H1 (cell line): ENCODE results near the gene CMTM5. TPM values are rescaled to one million over a fixed set of nuclear protein-coding genes. Genes with fewer than 3 reads are reported as not detected.

Experiments
- CTCF ChIA-PET: fragments of 300-600 bp; sonication (Branson Sonifier 250); formaldehyde crosslinking; loops from one replicate; lab custom pipeline; 2021; ENCODE audit not compliant: partially characterized antibody; lab: Charles Lee
- POLR2A ChIA-PET: fragments of 300-600 bp; sonication (Branson Sonifier 250); formaldehyde crosslinking; loops from one replicate; lab custom pipeline; 2021; ENCODE audit warnings: inconsistent platforms; ENCODE audit not compliant: partially characterized antibody; lab: Charles Lee
- DNase-seq, 2 experiments: peaks; one replicate each; pipeline versions ENCODE4 v3.0.0 to v3.0.0-alpha.2; 2010 to 2022; ENCODE audit warnings: low spot score in 2 of 2, low read depth in 1 of 2, mixed read lengths in 1 of 2
- FAIRE-seq: peaks from 2 replicates; lab custom pipeline; 2011; peaks lifted over from hg19 to GRCh38; lab: Jason Lieb, UNC
- H2AFZ ChIP-seq: 2 replicates; pipeline ENCODE4 v1.8.1; 2012; ENCODE audit warnings: low read length, inconsistent platforms
- H2AK5ac ChIP-seq: 2 replicates; pipeline ENCODE4 v1.6.1; 2013; ENCODE audit warnings: low read depth, low read length
- H2BK120ac ChIP-seq: replicated peaks from 2 replicates; pipeline ENCODE3; 2013; ENCODE audit warnings: low read depth, low read length, inconsistent platforms
- H2BK12ac ChIP-seq: 2 replicates; pipeline ENCODE4 v1.6.1; 2013; ENCODE audit warnings: low read depth, low read length
- H2BK15ac ChIP-seq: 2 replicates; pipeline ENCODE4 v1.6.1; 2013; ENCODE audit warnings: low read length
- H2BK20ac ChIP-seq: 2 replicates; pipeline ENCODE4 v1.6.1; 2013; ENCODE audit warnings: low read length
- H2BK5ac ChIP-seq: 2 replicates; pipeline ENCODE4 v1.6.1; 2013; ENCODE audit warnings: low read depth, low read length
- H3K14ac ChIP-seq: 2 replicates; pipeline ENCODE4 v1.6.1; 2013; ENCODE audit warnings: inconsistent platforms; ENCODE audit not compliant: insufficient read length
- H3K18ac ChIP-seq: 2 replicates; pipeline ENCODE4 v1.6.1; 2013; ENCODE audit warnings: low read length; ENCODE audit errors: extremely low read depth
- H3K23ac ChIP-seq: 2 replicates; pipeline ENCODE4 v1.6.1; 2013; ENCODE audit warnings: inconsistent platforms; ENCODE audit not compliant: insufficient read length
- H3K23me2 ChIP-seq: 2 replicates; pipeline ENCODE4 v1.6.1; 2013; ENCODE audit warnings: low read depth, low read length
- H3K27ac ChIP-seq: 2 replicates; pipeline ENCODE4 v1.6.1; 2011; ENCODE audit warnings: low read depth, low read length, inconsistent platforms
- H3K27me3 ChIP-seq, 4 experiments: replicated peaks in 1 of 4; 1 replicate in 1 of 4; 2 replicates in 3 of 4; pipeline versions ENCODE4 v1.6.1 to v1.8.1; 2011 to 2013; ENCODE audit warnings: low read length in 3 of 4, mild to moderate bottlenecking in 3 of 4, inconsistent platforms in 2 of 4, mixed read lengths in 2 of 4, moderate library complexity in 1 of 4; ENCODE audit not compliant: control insufficient read depth in 3 of 4, insufficient read depth in 3 of 4; ENCODE audit errors: extremely low read depth in 1 of 4
- H3K36me3 ChIP-seq, 4 experiments: 2 replicates each; pipeline versions ENCODE4 v1.6.1 to v1.8.1; 2011 to 2013; ENCODE audit warnings: mild to moderate bottlenecking in 4 of 4, low read length in 3 of 4, moderate library complexity in 2 of 4, control low read depth in 1 of 4, inconsistent platforms in 1 of 4; ENCODE audit not compliant: insufficient read depth in 4 of 4, control insufficient read depth in 2 of 4
- H3K4ac ChIP-seq: replicated peaks from 2 replicates; pipeline ENCODE3; 2013; ENCODE audit warnings: low read length, low read depth, mixed read lengths, inconsistent platforms; ENCODE audit not compliant: insufficient read length
- H3K4me1 ChIP-seq, 4 experiments: replicated peaks in 1 of 4; 1 replicate in 1 of 4; 2 replicates in 3 of 4; pipeline versions ENCODE4 v1.6.1 to v1.8.1; 2011 to 2013; ENCODE audit warnings: low read length in 3 of 4, inconsistent platforms in 2 of 4, mixed read lengths in 1 of 4; ENCODE audit not compliant: insufficient read depth in 4 of 4, control insufficient read depth in 3 of 4
- H3K4me2 ChIP-seq, 2 experiments: 2 replicates each; pipeline versions ENCODE4 v1.6.1 to v1.8.1; 2011 to 2013; ENCODE audit warnings: low read depth in 2 of 2, low read length in 2 of 2, control low read depth in 1 of 2, inconsistent platforms in 1 of 2, mild to moderate bottlenecking in 1 of 2; ENCODE audit not compliant: insufficient read depth in 1 of 2
- H3K4me3 ChIP-seq, 4 experiments: fragments of 200-600, 300-600 bp in 1 of 4; sonication (generic), shearing (Covaris generic), sonication (Bioruptor Twin) in 1 of 4; 2 replicates each; pipeline versions ENCODE4 v1.5.1 to v1.8.1; 2011 to 2016; ENCODE audit warnings: low read length in 4 of 4, low read depth in 3 of 4, control low read depth in 2 of 4, inconsistent platforms in 2 of 4, mild to moderate bottlenecking in 2 of 4, mixed read lengths in 1 of 4, moderate library complexity in 1 of 4; ENCODE audit not compliant: insufficient read depth in 2 of 4; ENCODE audit errors: extremely low read depth in 1 of 4
- H3K56ac ChIP-seq: replicated peaks from 2 replicates; pipeline ENCODE3; 2013; ENCODE audit warnings: low read depth, mild to moderate bottlenecking, mixed read lengths, low read length, inconsistent platforms; ENCODE audit not compliant: insufficient read length
- H3K79me1 ChIP-seq: 2 replicates; pipeline ENCODE4 v1.6.1; 2013; ENCODE audit warnings: low read depth, low read length, control low read depth
- H3K79me2 ChIP-seq, 2 experiments: 2 replicates each; pipeline versions ENCODE4 v1.6.1 to v1.8.1; 2012 to 2013; ENCODE audit warnings: low read length in 2 of 2, mild to moderate bottlenecking in 2 of 2, inconsistent platforms in 1 of 2; ENCODE audit not compliant: insufficient read depth in 2 of 2, control insufficient read depth in 1 of 2
- H3K9ac ChIP-seq, 4 experiments: replicated peaks in 1 of 4; 1 replicate in 1 of 4; 2 replicates in 3 of 4; pipeline versions ENCODE4 v1.6.1 to v1.8.1; 2011 to 2013; ENCODE audit warnings: low read depth in 3 of 4, low read length in 3 of 4, control low read depth in 2 of 4, mild to moderate bottlenecking in 2 of 4, moderate library complexity in 2 of 4, inconsistent platforms in 1 of 4; ENCODE audit errors: extremely low read depth in 1 of 4
- H3K9me3 ChIP-seq, 2 experiments: 2 replicates each; pipeline versions ENCODE4 v1.6.1 to v1.8.1; 2012 to 2013; ENCODE audit warnings: mild to moderate bottlenecking in 2 of 2, moderate library complexity in 2 of 2, control low read depth in 1 of 2, inconsistent platforms in 1 of 2, low read depth in 1 of 2, low read length in 1 of 2, mixed read lengths in 1 of 2; ENCODE audit not compliant: insufficient read depth in 2 of 2
- H4K20me1 ChIP-seq, 2 experiments: replicated peaks in 1 of 2; 2 replicates each; pipeline versions ENCODE3 to v1.8.1; 2011 to 2013; ENCODE audit warnings: inconsistent platforms in 2 of 2, low read length in 2 of 2, mild to moderate bottlenecking in 1 of 2; ENCODE audit not compliant: insufficient read depth in 2 of 2, control insufficient read depth in 1 of 2
- H4K5ac ChIP-seq: 2 replicates; pipeline ENCODE4 v1.6.1; 2013; ENCODE audit warnings: low read length, low read depth, mixed read lengths, inconsistent platforms; ENCODE audit not compliant: insufficient read length
- H4K8ac ChIP-seq: 2 replicates; pipeline ENCODE4 v1.8.0; 2013; ENCODE audit warnings: mild to moderate bottlenecking, moderate library complexity, low read length, inconsistent platforms; ENCODE audit not compliant: insufficient read depth; ENCODE audit errors: extremely low read depth
- H4K91ac ChIP-seq: replicated peaks from 2 replicates; pipeline ENCODE3; 2013; ENCODE audit warnings: low read length, mixed read lengths, inconsistent platforms; ENCODE audit not compliant: insufficient read length
- EZH2 ChIP-seq: fragments of 200-600 bp; sonication (generic); IDR thresholded peaks from 2 replicates; pipeline ENCODE4 v1.7.1; 2012; ENCODE audit warnings: low read depth, mild to moderate bottlenecking, moderate library complexity, low read length, inconsistent platforms; ENCODE audit not compliant: severe bottlenecking
- MAX ChIP-seq: IDR thresholded peaks from 2 replicates; pipeline ENCODE4 v1.6.1; 2012; ENCODE audit warnings: inconsistent platforms
- WGBS, 2 experiments: shearing (Covaris generic) in 1 of 2; methylation state at CpG; one replicate each; pipeline versions ENCODE4 v1.1.6 to v1.1.7; 2013 to 2015; ENCODE audit warnings: low lambda C conversion rate in 2 of 2, mixed read lengths in 2 of 2, inconsistent platforms in 1 of 2, low coverage in 1 of 2, missing lambda C conversion rate in 1 of 2; ENCODE audit not compliant: insufficient replicate concordance in 2 of 2, insufficient coverage in 1 of 2, insufficient read length in 1 of 2; ENCODE audit errors: extremely low coverage in 1 of 2, missing lambda C conversion rate in 1 of 2; 5-methylcytosine and 5-hydroxymethylcytosine counted together
- polyA plus RNA-seq, 7 experiments: library from polyadenylated mRNA; depleted of rRNA in 3 of 7; stranded (reverse) in 5 of 7; unstranded in 2 of 7; fragments of >200 nt in 5 of 7; fragments of 200-250 nt in 2 of 7; gene quantifications; 1 replicate in 5 of 7; 2 replicates in 1 of 7; 4 replicates in 1 of 7; pipeline versions ENCODE4 v1.2.1 to v1.2.3, GENCODE V29; 2011 to 2013; ENCODE audit warnings: missing spikeins in 2 of 7, mixed read lengths in 2 of 7
- total RNA-seq: library from RNA; stranded (reverse); fragmentation: NEBNext Ultra II Directional; extraction: Animal tissue kit (Norgen Biotek cat#: 25700); gene quantifications from 2 replicates; pipeline ENCODE4 v1.2.1, GENCODE V29; 2021

Gene CMTM5
- total and polyA plus RNA-seq, 2 of the 8 experiments (the other 6 are each of a cell fraction or from before 2014, with no cell fraction given), result 2.1 TPM; not detected in 1

GRCh38 chr14:23346693-23347405 is 30.0 kb upstream of the CMTM5 start:
- Histone ChIP-seq H2AK5ac (no peak overlapping the region), H3K56ac (no peak overlapping the region), H2AFZ (no peak overlapping the region), H3K14ac (no peak overlapping the region), H2BK120ac (no peak overlapping the region), H2BK20ac (no peak overlapping the region), H3K4me3 (no peak overlapping the region), H3K27ac (no peak overlapping the region), H4K5ac (no peak overlapping the region), H2BK15ac (0 out of 2 replicates have a peak overlapping the region, but pooled peaks have one; percentile 10), H3K4ac (no peak overlapping the region), H4K91ac (no peak overlapping the region), H3K18ac (no peak overlapping the region), H4K8ac (peak overlapping the region; percentile 84; the same call in 1 of the 2 replicates), H4K20me1 (peaks cover 0 to 3% of the 10 kb centered on the region in 2 experiments), H3K79me1 (no peaks in the 10 kb centered on the region), H3K23me2 (peaks cover 4% of the 10 kb centered on the region), H3K9ac (no peak overlapping the region), H3K23ac (no peak overlapping the region), H2BK5ac (no peak overlapping the region), H3K79me2 (no peaks in the 10 kb centered on the region), H3K27me3 (peaks cover 0 to 11% (median 3%) of the 10 kb centered on the region in 4 experiments; a peak in 6 of 7 replicates), H3K36me3 (no peaks in the 10 kb centered on the region), H3K4me1 (peaks cover 0 to 7% (median 2%) of the 10 kb centered on the region in 4 experiments; a peak in 5 of 7 replicates), H3K9me3 (no peaks in the 10 kb centered on the region), H3K4me2 (no peak overlapping the region; a peak in 1 of 4 replicates), H2BK12ac (peak overlapping the region; percentile 39; the same call in 1 of the 2 replicates)
- WGBS, 2 experiments, result 77% methylated on average over 17 of the region's 27 CpGs; no CpG with 5 or more reads in 1 of the 2 experiments
- ChIA-PET POLR2A (interaction anchor here (0.8 to 3.7 kb wide), 10 partner anchors 10 to 50 kb away, joined by 3 to 25 read pairs (median 4); partner anchors contain the start of genes BCL2L2, EFS and PABPN1), CTCF (interaction anchor here (1.0 to 5.9 kb wide), 21 partner anchors 8 to 365 kb away, joined by 3 to 69 read pairs (median 6); partner anchors contain the start of gene AJUBA)
- FAIRE-seq (no peak), DNase-seq (no peak)
- TF ChIP-seq MAX, result peak; percentile 66; the same call in 1 of the 2 replicates
- no peak for TF ChIP-seq EZH2
